HG03280 (cell line): ENCODE results near the gene PIAS3.
A peak's percentile ranks its signal among the peaks of the same experiment; 100 is the strongest.
"Not testable (repeated sequence)": the region's sequence is repeated elsewhere in the genome, so short reads cannot be mapped to it uniquely, and the experiment has no call there.

Experiments used
- ATAC-seq: cut with Tn5 transposase; IDR thresholded peaks from one replicate; pipeline ENCODE4 v1.9.1; 2021; ENCODE audit warnings: mild to moderate bottlenecking, moderate library complexity; ENCODE audit not compliant: unreplicated experiment

Gene PIAS3

DNA sequence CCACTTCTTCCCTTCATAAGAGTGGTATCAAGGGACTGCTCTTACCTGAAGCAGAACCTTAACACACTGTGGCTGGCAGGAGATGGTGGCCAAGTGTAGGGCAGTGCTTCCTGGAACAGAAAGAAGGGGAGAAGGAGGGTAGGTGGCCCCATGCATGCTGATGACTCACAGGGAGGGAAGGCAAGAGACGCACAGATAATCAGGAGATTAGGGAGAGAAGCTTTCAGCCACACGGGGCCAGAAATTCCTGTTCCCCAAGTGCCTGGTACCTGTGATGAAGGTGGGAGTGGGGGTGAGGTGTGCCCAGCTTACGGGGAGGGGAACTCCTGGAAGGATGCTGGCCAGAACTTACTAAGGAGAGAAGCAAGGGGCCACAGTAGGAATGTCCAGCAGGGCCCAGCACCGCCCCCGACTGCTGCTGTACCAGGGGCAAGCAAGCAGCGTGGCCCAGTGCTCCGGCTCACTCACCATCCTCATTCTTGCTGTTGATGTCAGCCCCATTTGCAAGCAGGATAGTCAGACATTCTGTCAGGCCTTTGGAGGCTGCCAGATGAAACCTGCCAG is 19.1 kb upstream of the PIAS3 start:
- no peak for ATAC-seq

GRCh38 chr1:145874646-145875045 is 15.8 kb upstream of the PIAS3 start:
- ATAC-seq = no peak

GRCh38 chr1:145871994-145872924 is 13.4 kb upstream of the PIAS3 start:
- ATAC-seq = no peak

DNA sequence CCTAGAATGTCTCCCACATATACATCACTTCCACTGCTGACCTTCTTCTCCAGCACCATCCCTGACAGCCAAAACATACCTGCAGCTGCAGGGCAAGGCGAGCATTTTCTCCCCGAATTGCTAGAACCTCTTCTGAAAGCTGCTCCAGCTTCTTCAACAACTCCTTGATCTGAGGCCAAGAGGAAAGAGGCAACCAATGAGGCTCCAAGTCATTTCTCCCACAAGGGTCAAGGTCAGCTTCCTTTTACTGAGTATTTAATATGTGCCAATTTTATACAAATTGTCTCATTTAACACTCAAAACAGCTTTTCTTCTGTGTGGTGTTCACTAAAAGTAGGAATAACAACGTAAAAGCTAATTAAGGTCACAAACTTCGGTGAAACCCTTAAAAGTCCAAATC is 9.4 kb upstream of the PIAS3 start:
- no peak for ATAC-seq

GRCh38 chr1:145863282-145864018 is 4.6 kb upstream of the PIAS3 start:
- no peak for ATAC-seq

DNA sequence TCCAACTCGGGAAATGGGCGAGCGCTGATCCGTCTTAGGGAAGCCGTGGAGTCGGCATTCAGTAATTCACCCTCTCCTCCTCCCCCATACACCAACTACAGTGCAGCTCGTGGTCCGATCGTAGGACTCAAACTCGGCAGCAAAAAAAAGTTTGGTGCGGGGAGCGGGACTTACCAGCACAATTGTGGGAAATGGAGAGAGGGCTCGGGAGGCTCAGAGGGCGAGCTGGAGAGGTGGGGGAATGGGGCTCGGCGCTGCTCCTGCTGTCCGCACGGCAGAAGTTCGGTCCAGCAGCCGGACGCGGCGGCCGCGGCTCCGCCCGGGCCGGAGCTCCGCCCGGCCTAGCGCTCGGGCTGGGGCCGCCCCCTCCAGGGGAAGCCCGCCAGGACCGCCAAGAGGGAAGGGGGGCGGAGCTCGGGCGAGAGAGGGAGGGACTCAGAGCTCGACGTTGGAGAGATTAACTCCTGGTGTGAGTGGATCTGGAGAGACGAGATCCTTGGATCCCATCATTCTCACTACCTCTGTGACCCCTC is 676 bp upstream of the PIAS3 start:
- peak; percentile 60 for ATAC-seq

GRCh38 chr1:145858238-145858900 is 512 bp downstream of the PIAS3 start:
- peak; percentile 17 for ATAC-seq

GRCh38 chr1:145857170-145857569 is 1.7 kb downstream of the PIAS3 start:
- ATAC-seq = no peak

DNA sequence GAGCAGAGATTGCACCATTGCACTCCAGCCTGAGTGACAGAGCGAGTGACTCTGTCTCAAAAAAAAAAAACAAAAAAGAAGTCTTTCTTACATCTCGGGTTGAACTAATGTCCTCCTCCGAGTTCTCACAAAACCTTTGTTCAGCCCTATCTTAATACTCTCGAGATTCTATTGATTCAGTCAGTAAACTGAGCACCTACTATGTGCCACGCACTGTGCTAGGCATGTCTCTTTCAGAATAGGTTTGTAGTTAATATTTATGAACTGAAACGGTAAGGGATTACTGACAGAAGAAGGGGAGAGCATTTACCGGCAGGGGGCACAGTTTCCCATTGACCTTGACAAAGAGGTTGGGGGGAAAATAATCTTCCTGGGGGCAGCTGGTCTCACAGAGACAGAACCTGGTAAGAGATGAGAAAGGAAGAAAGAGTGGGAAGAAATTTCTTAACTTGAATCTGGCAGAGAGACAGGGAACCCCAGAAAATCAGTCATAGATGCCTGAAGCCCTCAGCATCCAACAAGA is 3.4 kb downstream of the PIAS3 start:
- ATAC-seq = no peak

- no peak for ATAC-seq
Observed at GRCh38 chr1:145849356-145850160, 9.3 kb downstream of the PIAS3 start.

DNA sequence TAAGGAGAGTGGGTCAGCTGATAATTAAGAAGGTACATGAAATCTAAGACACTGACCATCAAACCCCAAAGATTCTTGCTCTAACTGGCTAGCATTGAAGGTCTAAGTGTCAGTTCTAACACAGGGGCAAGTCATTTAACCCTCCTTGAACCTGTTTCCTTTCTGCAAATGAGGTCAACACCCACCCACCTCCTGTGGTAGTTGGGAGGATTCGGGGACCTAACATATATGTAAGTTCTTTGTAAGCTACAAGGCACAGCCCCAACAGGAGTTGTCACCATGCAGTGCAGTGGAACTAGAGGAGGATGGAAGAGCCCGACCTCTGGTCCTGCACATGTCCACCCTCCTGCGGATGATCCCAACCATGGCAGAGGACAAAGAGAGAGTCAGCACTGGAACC is 11.1 kb downstream of the PIAS3 start:
- no peak for ATAC-seq

GRCh38 chr1:145846201-145846612 is 12.7 kb downstream of the PIAS3 start:
- ATAC-seq = no peak

GRCh38 chr1:145845514-145846161 is 13.2 kb downstream of the PIAS3 start, which contains the start of gene NUDT17:
Gene NUDT17, plus strand, starts transcription at chr1:145845630. Its CDS starts 11 bp downstream, at chr1:145845641.
- ATAC-seq = peak; percentile 53

DNA sequence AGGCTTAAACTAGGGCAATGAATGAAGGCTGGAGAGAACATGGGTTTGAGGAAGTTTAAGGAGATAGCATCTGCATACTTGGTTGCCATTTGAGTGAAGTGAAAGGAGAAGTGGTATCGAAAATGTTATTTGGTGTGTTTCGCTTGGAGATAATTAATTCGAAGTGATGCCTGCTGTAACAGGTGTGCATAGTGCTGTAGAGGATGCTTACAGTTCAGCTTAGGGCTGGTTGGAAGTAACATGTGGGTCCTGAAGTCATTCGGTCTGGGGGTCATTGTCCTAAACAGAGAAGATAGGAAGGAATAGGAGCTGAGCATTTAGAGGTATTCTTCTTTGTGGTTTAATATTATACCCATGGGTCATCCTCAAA is 13.8 kb downstream of the PIAS3 start:
- ATAC-seq = peak; percentile 66

DNA sequence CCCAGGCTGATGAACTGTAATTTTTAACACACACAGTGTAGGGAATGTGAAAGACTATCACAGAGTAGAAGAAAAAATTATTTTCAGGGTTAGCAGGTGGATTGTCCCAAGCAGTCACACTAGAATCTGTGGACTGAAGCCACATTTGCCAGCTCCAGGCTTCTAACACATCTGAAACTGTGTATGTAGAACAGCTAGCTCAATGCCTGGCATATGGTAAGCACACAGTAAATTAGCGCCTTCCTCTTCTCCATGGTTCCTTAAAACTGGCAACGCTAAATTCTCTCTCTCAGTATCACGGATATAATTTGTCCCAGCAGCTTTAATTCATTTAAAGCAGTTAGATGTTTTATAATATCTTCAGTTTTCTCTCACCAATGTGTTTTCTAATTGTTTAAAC is 15.8 kb downstream of the PIAS3 start:
- no peak for ATAC-seq

DNA sequence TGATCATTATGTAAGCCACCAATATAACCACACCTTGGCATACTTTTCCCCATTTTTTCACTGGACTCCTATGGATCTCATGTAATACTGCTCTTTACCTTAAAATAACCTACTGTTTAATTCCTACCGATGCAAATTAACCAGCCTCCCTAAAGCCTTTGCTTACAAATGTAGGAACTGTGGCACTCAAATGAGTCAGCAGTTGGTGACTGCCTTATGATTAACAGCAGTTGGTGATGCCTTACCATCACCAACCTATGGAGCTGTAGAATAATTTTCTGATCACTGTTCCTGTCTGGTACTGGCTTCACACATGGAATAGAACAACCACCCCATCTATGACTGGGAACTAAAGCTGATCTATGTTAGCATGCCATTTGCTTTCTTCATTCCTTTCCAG is 21.2 kb downstream of the PIAS3 start:
- no peak for ATAC-seq

- ATAC-seq = not testable (repeated sequence)
Observed at GRCh38 chr1:145830810-145831209, 28.1 kb downstream of the PIAS3 start.

- ATAC-seq = no peak
Observed at GRCh38 chr1:145828367-145829026, 30.4 kb downstream of the PIAS3 start.

DNA sequence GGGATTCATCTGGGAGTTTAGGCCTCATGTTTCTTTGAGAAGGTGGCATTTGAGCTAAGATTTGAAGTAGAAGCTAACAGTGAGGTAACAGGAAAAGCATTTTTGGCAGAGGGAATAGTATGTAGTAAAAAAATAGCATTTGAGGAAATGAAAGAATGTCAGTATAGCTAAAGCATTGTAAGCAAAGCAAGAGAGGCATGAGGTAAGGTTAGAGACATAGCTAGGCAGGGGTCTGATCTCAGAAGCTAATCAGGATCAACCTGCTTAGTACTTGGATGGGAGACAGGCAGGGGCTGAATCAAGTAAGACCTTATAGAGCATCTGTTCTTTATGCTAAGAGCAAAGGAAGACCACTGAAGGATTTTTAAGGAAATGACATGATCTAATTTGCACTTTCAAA is 30.9 kb downstream of the PIAS3 start:
- no peak for ATAC-seq
